22Rv1 (cell line): ENCODE measurements around the gene CHKA.

ENCODE experiments used
- ZFX ChIP-seq: fragments of 450-650 bp; IDR thresholded peaks from 2 replicates; pipeline ENCODE4 v1.6.1; 2017; ENCODE audit warnings: antibody characterized with exemption, borderline replicate concordance
- TF ChIP-seq, protein P1 (sequence below): fragments of 450-650 bp; IDR thresholded peaks from 2 replicates; pipeline ENCODE4 v1.5.1; 2017; ENCODE audit warnings: mild to moderate bottlenecking

DNA sequence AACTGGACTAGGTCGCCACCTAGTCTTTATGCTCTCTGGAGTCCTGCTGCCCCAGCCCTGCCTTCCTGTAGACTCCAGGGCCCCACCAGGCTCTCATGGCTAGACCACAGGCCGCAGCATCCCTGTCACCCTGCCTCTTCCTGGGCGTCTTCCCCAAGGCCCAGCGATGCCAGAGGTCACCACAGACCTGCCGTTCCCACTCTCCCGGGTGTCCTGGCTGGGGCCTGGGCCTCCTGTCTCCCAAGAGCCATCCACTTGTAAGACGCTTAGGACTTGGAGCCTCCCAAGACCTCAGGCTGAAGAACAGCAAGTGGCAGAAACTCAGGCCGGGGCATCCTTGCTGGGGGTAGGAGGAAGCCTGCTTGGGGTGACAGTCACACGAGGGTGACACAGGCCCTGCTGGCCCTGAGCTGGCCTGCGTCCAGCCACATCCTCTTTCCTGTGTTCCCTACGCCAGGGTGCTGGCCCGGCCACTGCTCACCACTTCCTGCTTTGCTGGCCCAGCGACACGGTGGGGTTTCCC is 84.4 kb downstream of the CHKA start:
- TF ChIP-seq, protein P1, sequence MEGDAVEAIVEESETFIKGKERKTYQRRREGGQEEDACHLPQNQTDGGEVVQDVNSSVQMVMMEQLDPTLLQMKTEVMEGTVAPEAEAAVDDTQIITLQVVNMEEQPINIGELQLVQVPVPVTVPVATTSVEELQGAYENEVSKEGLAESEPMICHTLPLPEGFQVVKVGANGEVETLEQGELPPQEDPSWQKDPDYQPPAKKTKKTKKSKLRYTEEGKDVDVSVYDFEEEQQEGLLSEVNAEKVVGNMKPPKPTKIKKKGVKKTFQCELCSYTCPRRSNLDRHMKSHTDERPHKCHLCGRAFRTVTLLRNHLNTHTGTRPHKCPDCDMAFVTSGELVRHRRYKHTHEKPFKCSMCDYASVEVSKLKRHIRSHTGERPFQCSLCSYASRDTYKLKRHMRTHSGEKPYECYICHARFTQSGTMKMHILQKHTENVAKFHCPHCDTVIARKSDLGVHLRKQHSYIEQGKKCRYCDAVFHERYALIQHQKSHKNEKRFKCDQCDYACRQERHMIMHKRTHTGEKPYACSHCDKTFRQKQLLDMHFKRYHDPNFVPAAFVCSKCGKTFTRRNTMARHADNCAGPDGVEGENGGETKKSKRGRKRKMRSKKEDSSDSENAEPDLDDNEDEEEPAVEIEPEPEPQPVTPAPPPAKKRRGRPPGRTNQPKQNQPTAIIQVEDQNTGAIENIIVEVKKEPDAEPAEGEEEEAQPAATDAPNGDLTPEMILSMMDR = no peak
- TF ChIP-seq ZFX = no peak
